ENCODE results near the gene TMEM258.

TMEM258 gene

DNA sequence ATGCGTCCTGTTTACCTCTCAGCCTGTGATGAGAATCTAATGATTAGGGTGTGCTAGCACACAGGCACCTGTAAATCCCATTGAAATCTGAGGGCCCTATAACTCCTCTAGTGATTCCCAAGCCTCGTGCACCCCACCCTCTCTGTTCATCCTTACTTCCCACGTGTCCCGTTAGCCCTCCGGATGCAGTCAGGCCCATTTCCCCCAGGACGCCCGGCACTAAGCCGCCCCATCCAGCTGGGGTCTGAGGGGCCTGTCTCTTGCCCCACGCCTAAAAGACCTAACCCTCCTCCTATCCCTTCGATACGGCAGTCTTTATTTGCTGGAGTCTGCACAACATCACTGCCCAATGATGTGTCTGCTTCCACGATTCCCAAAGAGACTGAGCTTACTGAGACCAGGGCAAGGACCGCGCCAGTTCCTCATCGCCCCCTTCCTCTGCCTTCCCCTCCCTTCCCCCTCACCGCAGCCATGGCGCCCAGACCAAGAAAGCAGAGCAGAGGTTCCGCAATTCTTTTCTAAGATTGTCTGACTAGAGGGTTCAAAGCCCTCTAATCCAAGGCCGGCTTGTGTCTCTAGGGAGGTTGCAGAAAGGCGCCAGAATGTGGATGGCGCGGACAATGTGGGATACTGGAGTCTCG is 34.7 kb upstream of the TMEM258 start:
- DNase-seq (ENCODE audit: low read depth in 1 of 2, low spot score in 1 of 2): no peak

- no peak for DNase-seq (ENCODE audit: low read depth in 1 of 2, low spot score in 1 of 2)
Observed at GRCh38 chr11:61820174-61820573, 27.8 kb upstream of the TMEM258 start.

GRCh38 chr11:61817471-61818202 is 25.2 kb upstream of the TMEM258 start:
- DNase-seq (ENCODE audit: low read depth in 1 of 2, low spot score in 1 of 2): no peak

- DNase-seq (ENCODE audit: low read depth in 1 of 2, low spot score in 1 of 2): peak; percentile 27 to 64
Observed at GRCh38 chr11:61816736-61817455, 24.5 kb upstream of the TMEM258 start, which contains the start of gene FADS1. TSS of gene FADS1 (minus strand) at chr11:61817003. CDS start at chr11:61816929, 74 bp downstream.

DNA sequence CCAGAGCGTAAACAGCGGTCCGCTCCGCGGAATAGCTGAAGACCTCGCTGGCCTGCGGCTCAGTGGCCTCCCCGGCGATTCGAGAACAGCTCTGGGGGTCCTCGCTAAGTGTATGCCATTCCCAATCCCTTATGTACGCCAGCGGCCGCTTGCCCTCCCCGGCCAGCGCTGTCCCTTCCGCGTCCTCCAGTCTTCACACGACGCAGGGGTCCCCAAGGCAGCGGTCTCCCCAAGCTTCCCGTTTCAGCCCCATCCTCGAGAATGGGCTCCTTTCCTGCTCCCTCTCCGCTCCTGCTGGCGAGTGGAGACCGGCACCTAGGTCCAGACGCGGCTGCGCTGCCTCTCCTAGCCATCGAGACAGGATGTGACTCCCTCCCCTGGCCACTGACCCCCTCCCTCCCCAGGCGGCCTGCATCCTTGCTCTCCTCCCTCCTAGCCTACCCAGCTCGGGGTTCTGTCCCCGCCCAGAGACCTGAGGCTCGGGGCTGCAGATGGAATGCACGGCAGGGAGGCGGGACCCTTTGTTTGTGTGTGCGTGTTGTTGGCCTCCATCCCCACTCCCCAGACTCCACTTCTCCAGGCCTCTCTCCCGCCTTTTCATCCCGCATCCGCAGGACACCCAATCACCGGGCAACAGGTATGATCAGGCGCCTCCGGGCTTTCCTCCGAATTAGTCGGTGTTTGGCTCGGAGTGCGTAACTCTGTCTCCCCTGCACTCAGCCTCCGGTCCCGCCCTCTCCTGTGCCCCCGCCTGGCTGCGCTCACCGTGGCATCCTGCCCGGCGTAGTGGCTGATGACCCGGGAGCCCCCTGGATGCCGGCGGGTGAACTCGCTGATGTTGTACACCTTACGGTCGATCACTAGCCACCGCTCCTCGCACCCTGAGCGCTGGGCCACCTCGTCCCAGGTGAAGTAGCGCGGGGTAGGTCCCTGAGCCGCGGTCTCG is 23.7 kb upstream of the TMEM258 start:
- DNase-seq (ENCODE audit: low read depth in 1 of 2, low spot score in 1 of 2): peak; percentile 30 to 41

GRCh38 chr11:61814958-61815789 is 22.8 kb upstream of the TMEM258 start:
- no peak for DNase-seq (ENCODE audit: low read depth in 1 of 2, low spot score in 1 of 2)

DNA sequence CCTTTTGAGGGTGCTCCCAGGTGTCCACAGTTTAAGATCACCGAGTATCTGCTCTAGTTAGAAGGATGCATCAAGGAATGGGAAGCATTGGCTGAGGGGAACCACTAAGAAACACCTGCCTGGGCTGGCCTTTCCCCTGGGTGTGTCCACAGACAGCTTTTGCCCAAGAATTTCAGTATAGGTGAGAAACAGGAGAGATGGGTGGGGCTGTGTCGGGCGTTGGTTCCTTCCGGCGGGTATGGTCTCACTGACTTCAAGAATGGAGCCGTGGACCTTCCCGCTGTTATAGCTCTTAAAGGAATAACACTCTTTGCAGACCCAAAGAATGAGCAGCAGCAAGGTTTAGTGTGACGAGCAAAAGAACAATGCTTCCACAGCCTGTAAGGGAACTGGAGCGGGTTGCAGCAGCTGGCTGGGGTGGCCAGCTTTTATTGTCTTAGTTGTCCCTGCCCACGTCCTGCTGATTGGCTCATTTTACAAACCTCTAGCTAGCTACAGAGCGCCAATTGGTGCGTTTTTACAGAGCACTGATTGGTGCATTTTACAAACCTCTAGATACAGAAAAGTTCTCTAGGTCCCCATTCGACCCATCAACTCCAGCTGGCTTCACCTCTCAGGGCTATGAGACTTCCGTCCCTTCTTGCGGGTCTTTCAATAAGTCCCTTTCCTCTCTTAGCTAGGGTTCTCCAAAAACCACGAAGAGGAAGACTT is 22.0 kb upstream of the TMEM258 start:
- no peak for DNase-seq (ENCODE audit: low read depth in 1 of 2, low spot score in 1 of 2)

- DNase-seq (ENCODE audit: low read depth in 1 of 2, low spot score in 1 of 2): no peak
Observed at GRCh38 chr11:61812736-61813411, 20.5 kb upstream of the TMEM258 start.

DNA sequence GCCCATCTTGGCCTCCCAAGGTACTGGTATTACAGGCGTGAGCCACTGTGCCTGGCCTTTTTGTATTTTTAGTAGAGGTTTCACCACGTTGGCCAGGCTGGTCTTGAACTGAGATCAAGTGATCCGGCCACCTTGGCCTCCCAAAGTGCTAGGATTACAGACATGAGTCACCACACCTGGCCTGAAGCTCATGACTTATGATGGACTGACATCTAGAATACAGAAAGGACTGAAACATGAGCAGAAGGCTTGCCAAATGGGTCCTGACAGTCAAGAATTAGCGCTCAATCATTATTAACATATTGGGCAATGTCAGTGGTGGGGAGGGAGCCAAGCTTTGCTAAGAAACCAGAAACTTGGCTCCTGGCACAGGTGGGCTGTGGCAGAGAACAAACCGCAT is 19.4 kb upstream of the TMEM258 start:
- no peak for DNase-seq (ENCODE audit: low read depth in 1 of 2, low spot score in 1 of 2)

- no peak for DNase-seq (ENCODE audit: low read depth in 1 of 2, low spot score in 1 of 2)
Observed at GRCh38 chr11:61810671-61811175, 18.3 kb upstream of the TMEM258 start.

GRCh38 chr11:61806785-61807184 is 14.4 kb upstream of the TMEM258 start:
- no peak for DNase-seq (ENCODE audit: low read depth in 1 of 2, low spot score in 1 of 2)

DNA sequence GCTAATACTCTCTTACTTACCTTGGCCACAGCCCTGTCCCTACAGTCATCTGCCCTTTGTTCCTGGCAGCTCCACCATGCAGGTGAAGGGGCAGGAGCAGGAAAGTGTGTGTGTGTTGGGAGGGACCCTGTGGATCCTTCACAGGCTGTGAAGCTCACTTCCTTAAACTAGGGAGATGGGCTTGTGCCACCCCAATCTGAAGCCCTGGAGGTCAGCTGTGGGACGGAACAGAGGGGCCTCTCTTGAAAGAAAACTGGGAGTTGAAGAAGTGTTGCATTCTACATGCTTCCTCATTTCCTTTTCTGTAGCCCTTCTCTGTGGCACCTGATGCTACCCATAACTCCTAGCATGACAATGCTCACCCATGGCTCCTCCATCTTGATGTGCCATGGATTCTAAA is 12.7 kb upstream of the TMEM258 start:
- no peak for DNase-seq (ENCODE audit: low read depth in 1 of 2, low spot score in 1 of 2)

DNA sequence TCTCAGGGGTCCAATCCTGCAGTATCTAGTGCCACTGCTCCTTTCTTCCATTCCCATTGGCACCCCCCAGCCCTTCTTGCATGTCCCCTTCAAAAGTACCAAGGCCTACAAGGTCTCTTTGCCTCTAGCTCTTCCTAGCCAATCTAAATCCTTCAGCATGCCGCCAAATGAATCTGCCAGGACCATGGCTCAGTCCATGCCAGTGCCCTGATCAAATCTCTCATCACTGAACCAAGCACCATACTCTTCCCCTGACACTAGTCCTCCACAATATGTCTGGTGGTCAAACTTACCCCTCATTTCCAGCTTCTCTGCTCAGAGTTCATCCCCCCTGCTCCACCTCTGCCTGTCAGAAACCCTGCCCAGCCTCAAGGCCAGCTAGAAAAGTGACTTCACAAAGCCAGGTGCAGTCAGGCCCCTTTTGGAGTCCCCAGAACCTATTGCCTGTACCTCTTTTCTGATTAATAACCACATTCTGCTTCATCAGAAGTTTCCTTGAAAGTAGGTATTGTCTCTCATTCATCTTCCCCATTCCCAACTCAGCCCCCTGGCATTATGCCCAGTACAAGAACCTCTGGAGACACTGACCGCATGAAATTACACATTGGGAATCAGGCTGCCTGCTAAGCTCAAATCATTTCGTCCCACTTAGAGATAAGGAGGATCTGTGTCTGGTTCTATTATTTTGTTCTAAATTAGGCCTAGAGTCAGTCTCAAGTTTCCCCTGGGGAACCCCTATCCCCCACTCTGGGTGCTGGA is 11.7 kb upstream of the TMEM258 start:
- DNase-seq (ENCODE audit: low read depth in 1 of 2, low spot score in 1 of 2): no peak

GRCh38 chr11:61802605-61803004 is 10.2 kb upstream of the TMEM258 start:
- DNase-seq (ENCODE audit: low read depth in 1 of 2, low spot score in 1 of 2): no peak

DNA sequence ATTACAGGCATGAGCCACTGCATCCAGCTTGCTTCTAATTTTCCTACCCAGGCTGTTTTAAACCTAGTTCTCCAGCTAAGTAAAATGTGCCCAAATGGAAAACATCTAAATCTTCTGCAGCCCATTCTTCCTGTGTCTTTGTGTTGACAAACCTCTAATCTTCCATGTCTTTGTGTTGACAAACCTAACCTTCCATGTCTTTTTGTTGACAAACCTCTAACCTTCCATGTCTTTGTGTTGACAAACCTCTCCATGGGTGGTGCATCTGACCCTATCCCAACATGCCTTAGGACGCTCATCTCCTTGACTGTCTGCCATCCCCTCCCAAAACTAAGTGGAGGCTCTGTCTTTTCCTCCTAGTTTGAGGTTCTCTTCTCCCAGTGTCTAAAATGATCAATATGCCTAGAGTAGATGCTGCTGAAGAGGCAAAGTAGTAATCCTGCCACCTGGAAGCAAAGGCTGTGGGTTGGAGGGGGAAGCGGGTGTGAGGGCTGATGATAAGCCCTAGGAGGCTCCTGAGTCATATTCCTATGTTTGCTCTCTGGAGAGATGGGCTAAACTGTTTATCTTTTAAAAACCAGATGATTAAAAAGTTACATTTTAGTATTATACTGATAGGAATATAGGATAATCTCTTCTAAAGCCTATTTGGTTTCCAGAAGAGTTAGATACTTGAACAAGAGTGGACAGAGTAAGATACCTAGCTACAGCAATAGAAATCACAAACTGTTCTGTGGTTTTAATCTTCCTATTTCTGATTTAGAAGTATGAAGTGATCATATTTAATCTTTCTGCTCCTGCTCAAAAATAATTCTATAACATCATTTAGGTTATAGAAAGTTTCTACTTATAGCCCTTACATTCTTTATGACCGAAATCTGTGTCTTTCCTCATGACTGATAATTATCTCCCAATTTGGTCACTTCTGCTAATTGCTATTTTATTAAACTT is 8.2 kb upstream of the TMEM258 start:
- no peak for DNase-seq (ENCODE audit: low read depth in 1 of 2, low spot score in 1 of 2)

GRCh38 chr11:61799665-61800284 is 7.4 kb upstream of the TMEM258 start:
- no peak for DNase-seq (ENCODE audit: low read depth in 1 of 2, low spot score in 1 of 2)

All from stimulated activated CD4-positive, alpha-beta T cell treated with anti-CD3 and anti-CD28 coated beads, Interleukin-15, amount 100 ng/mL, for 1 hour (primary cell).